ENCODE measurements around the gene TRMT112. TPM values are rescaled to one million over a fixed set of nuclear protein-coding genes. Genes with fewer than 3 reads are reported as not detected.

The TRMT112 gene
- total RNA-seq, 1 experiment from 2014 or later: 328 TPM

GRCh38 chr11:64275841-64276240, 41.5 kb downstream of the TRMT112 start:
- no peak overlapping the region for H3K4me3 ChIP-seq (replicated peaks in 1 of 2; ENCODE audit: low read depth in 1 of 2, low read length in 2 of 2)
- CTCF ChIA-PET: no interaction called here
- peaks cover 6 to 9% of the 10 kb centered on the region in 2 experiments; a peak in 2 of 4 replicates for H3K4me1 ChIP-seq (ENCODE audit: control insufficient read depth in 1 of 2, insufficient read depth in 2 of 2, low read length in 2 of 2)
- no peaks in the 10 kb centered on the region for H3K27me3 ChIP-seq (ENCODE audit: insufficient read depth, low read length)
- RAD21 ChIA-PET (ENCODE audit: low non-redundant PET in 1 of 2, low total read pairs in 2 of 2, uncharacterized antibody in 2 of 2, unreplicated experiment in 2 of 2): no interaction called here
- H3K79me2 ChIP-seq (ENCODE audit: insufficient read depth, low read length): peaks cover 8% of the 10 kb centered on the region; the same call in 1 of the 2 replicates
- no peak overlapping the region for H3K4me2 ChIP-seq (ENCODE audit: low read length)
- no peak overlapping the region for H3K27ac ChIP-seq (ENCODE audit: low read depth, low read length)
- intact Hi-C loops (cut with micrococcal nuclease): no loop called here
- H3K9me2 ChIP-seq (ENCODE audit: insufficient read depth): no peaks in the 10 kb centered on the region
- no TSS peak for BruUV-seq (replicated peaks)
- TF ChIP-seq RAD21 (IDR thresholded peaks at IDR 0.05; ENCODE audit: low read depth): no peak
- no peak for TF ChIP-seq YY1 (IDR thresholded peaks at IDR 0.05; ENCODE audit: extremely low read depth, insufficient replicate concordance, low read depth, low read length)
- TF ChIP-seq SIN3A (IDR thresholded peaks at IDR 0.05; ENCODE audit: low read depth): no peak
- no peak for TF ChIP-seq SRF (IDR thresholded peaks at IDR 0.05; ENCODE audit: low read depth)
- TF ChIP-seq CTCF (IDR thresholded peaks at IDR 0.05 in 2 of 3, conservative IDR thresholded peaks at IDR 0.05 in 1 of 3; ENCODE audit: borderline replicate concordance in 1 of 3, insufficient read depth in 1 of 3, low read depth in 2 of 3, low read length in 2 of 3): no peak
- TF ChIP-seq EZH2phosphoT487 (IDR thresholded peaks at IDR 0.05; ENCODE audit: borderline replicate concordance): no peak
- no peak for TF ChIP-seq CBX3 (IDR thresholded peaks at IDR 0.05; ENCODE audit: low read depth)
- DNase-seq (ENCODE audit: low read depth, low spot score) (no peak), ATAC-seq (no peak)
- no peak overlapping the region for H3K9ac ChIP-seq (ENCODE audit: low read length)
- no peak overlapping the region for H2AFZ ChIP-seq (ENCODE audit: low read depth, low read length, poor library complexity, severe bottlenecking)
- H4K20me1 ChIP-seq (ENCODE audit: insufficient read depth): no peaks in the 10 kb centered on the region
- POLR2A ChIA-PET: no interaction called here
- H3K9me3 ChIP-seq (ENCODE audit: control insufficient read depth in 1 of 2, insufficient read depth in 1 of 2, low read depth in 1 of 2, low read length in 2 of 2): no peaks in the 10 kb centered on the region
- no peaks in the 10 kb centered on the region; a peak in 1 of 4 replicates for H3K36me3 ChIP-seq (ENCODE audit: control insufficient read depth in 1 of 2, insufficient read depth in 2 of 2, low read length in 2 of 2)

Measured in HCT116 (cell line).